ENCODE results near the gene PADI4. TPM values are rescaled to one million over a fixed set of nuclear protein-coding genes. Genes with fewer than 3 reads are reported as not detected.

Gene PADI4
- total and polyA plus RNA-seq, 2 of the 4 experiments (the other 2 are of a cell fraction): not detected

DNA sequence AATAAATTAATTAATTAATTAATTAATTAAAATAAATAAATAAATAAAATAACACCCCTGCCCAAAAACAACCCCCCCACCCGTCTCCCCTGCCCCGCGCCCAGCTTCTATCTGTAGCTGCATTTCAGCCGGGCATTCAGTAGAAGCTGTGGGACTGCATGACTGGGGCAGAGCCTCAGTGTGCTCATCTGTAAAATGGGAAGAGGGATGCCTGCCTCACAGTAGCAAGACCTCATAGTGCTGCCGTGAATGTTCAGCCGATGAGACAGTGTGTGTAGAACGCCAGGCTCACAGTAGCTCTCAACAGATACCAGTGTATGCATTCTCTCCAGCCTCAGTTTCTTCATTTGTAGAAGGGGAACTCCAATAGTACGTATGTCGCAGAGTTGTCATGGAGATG, 8.7 kb downstream of the PADI4 start:
- H3K36me3 ChIP-seq (ENCODE audit: control insufficient read depth, insufficient read depth, low read length): no peaks in the 10 kb centered on the region
- no peak overlapping the region for H3K4ac ChIP-seq (ENCODE audit: low read depth, low read length)
- H2AK5ac ChIP-seq (ENCODE audit: low read depth, low read length): no peak overlapping the region
- H3K9me3 ChIP-seq (ENCODE audit: control insufficient read depth, insufficient read depth, low read length): 0 out of 2 replicates have a peak, but pooled peaks cover 4% of the 10 kb centered on the region
- no CpG with 5 or more reads among the region's 9 CpGs for WGBS, 2 experiments (ENCODE audit: extremely low coverage in 2 of 2, insufficient read length in 1 of 2)
- no peak overlapping the region for H4K5ac ChIP-seq (ENCODE audit: low read depth, low read length)
- no peaks in the 10 kb centered on the region for H3K4me1 ChIP-seq (ENCODE audit: control insufficient read depth, insufficient read depth, low read length)
- ATAC-seq (ENCODE audit: low read depth) (no peak), DNase-seq (no peak)
- no peak overlapping the region for H2AFZ ChIP-seq (replicated peaks; ENCODE audit: low read length, poor library complexity)
- no peak overlapping the region for H2BK5ac ChIP-seq (ENCODE audit: low read depth, low read length, poor library complexity, severe bottlenecking)
- peaks cover 24% of the 10 kb centered on the region for H3K27me3 ChIP-seq (ENCODE audit: control insufficient read depth, insufficient read depth, low read length)
- H2AK9ac ChIP-seq (replicated peaks; ENCODE audit: low read depth, low read length, poor library complexity): no peak overlapping the region
- dilution Hi-C loops (cut with HindIII; ENCODE audit: low sequenced_read_pairs, unreplicated experiment) (no loop called here), intact Hi-C loops (cut with micrococcal nuclease) (no loop called here), in situ Hi-C loops (cut with MboI; ENCODE audit: low sequenced_read_pairs) (no loop called here)
- H4K20me1 ChIP-seq (ENCODE audit: insufficient read depth, low read length): no peaks in the 10 kb centered on the region
- no peak overlapping the region for H2BK120ac ChIP-seq (ENCODE audit: low read depth, low read length)
- H3K56ac ChIP-seq (ENCODE audit: extremely low read depth, insufficient read depth, low read length): no peak overlapping the region
- H3K9ac ChIP-seq (ENCODE audit: low read depth, low read length): no peak overlapping the region
- H4K8ac ChIP-seq (ENCODE audit: low read depth in 2 of 2, low read length in 2 of 2): no peak overlapping the region
- TF ChIP-seq NFE2L2 (IDR thresholded peaks at IDR 0.05; ENCODE audit: low read depth, low read length) (no peak), FOS (IDR thresholded peaks at IDR 0.05; ENCODE audit: low read depth, low read length) (no peak), CEBPB (IDR thresholded peaks at IDR 0.05; ENCODE audit: low read depth, low read length) (no peak), CHD1 (IDR thresholded peaks at IDR 0.05; ENCODE audit: low read depth, low read length) (no peak), MXI1 (IDR thresholded peaks at IDR 0.05; ENCODE audit: borderline replicate concordance, low read depth, low read length) (no peak), BHLHE40 (IDR thresholded peaks at IDR 0.05; ENCODE audit: low read depth, low read length) (no peak), RFX5 (IDR thresholded peaks at IDR 0.05; ENCODE audit: low read depth, low read length) (no peak), RAD21 (IDR thresholded peaks at IDR 0.05; ENCODE audit: low read length) (no peak), POLR2A (IDR thresholded peaks at IDR 0.05; ENCODE audit: low read depth, low read length) (no peak), SMC3 (IDR thresholded peaks at IDR 0.05; ENCODE audit: low read depth, low read length) (no peak), MAZ (IDR thresholded peaks at IDR 0.05; ENCODE audit: borderline replicate concordance, low read depth, low read length) (no peak), RCOR1 (IDR thresholded peaks at IDR 0.05; ENCODE audit: insufficient replicate concordance, low read length) (no peak), MAFK (IDR thresholded peaks at IDR 0.05; ENCODE audit: low read depth, low read length) (no peak)
- TF ChIP-seq, protein P1, sequence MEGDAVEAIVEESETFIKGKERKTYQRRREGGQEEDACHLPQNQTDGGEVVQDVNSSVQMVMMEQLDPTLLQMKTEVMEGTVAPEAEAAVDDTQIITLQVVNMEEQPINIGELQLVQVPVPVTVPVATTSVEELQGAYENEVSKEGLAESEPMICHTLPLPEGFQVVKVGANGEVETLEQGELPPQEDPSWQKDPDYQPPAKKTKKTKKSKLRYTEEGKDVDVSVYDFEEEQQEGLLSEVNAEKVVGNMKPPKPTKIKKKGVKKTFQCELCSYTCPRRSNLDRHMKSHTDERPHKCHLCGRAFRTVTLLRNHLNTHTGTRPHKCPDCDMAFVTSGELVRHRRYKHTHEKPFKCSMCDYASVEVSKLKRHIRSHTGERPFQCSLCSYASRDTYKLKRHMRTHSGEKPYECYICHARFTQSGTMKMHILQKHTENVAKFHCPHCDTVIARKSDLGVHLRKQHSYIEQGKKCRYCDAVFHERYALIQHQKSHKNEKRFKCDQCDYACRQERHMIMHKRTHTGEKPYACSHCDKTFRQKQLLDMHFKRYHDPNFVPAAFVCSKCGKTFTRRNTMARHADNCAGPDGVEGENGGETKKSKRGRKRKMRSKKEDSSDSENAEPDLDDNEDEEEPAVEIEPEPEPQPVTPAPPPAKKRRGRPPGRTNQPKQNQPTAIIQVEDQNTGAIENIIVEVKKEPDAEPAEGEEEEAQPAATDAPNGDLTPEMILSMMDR (conservative IDR thresholded peaks at IDR 0.05; ENCODE audit: low read depth, low read length): no peak
- TF ChIP-seq, protein P2, sequence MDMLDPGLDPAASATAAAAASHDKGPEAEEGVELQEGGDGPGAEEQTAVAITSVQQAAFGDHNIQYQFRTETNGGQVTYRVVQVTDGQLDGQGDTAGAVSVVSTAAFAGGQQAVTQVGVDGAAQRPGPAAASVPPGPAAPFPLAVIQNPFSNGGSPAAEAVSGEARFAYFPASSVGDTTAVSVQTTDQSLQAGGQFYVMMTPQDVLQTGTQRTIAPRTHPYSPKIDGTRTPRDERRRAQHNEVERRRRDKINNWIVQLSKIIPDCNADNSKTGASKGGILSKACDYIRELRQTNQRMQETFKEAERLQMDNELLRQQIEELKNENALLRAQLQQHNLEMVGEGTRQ (IDR thresholded peaks at IDR 0.05; ENCODE audit: low read depth, low read length): no peak
- TF ChIP-seq, protein P3, sequence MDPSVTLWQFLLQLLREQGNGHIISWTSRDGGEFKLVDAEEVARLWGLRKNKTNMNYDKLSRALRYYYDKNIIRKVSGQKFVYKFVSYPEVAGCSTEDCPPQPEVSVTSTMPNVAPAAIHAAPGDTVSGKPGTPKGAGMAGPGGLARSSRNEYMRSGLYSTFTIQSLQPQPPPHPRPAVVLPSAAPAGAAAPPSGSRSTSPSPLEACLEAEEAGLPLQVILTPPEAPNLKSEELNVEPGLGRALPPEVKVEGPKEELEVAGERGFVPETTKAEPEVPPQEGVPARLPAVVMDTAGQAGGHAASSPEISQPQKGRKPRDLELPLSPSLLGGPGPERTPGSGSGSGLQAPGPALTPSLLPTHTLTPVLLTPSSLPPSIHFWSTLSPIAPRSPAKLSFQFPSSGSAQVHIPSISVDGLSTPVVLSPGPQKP (IDR thresholded peaks at IDR 0.05; ENCODE audit: borderline replicate concordance, low read depth, low read length): no peak
- ChIA-PET POLR2A (ENCODE audit: unreplicated experiment) (no interaction called here), CTCF (no interaction called here)
- no peak overlapping the region for H2BK15ac ChIP-seq (ENCODE audit: low read depth, low read length)
- no peaks in the 10 kb centered on the region for H3K9me1 ChIP-seq (ENCODE audit: insufficient read depth, low read length)
- no peak overlapping the region for H2BK20ac ChIP-seq (ENCODE audit: low read depth, low read length)
- H3K79me1 ChIP-seq (ENCODE audit: low read depth in 1 of 2, low read length in 2 of 2): no peaks in the 10 kb centered on the region
- no peak overlapping the region for H3K14ac ChIP-seq (replicated peaks; ENCODE audit: low read depth, low read length)
- no peak overlapping the region for H3K27ac ChIP-seq (ENCODE audit: insufficient read depth, low read length)
- H3K18ac ChIP-seq (ENCODE audit: low read depth, low read length): no peak overlapping the region
- BruUV-seq (replicated peaks): no TSS peak
- H4K91ac ChIP-seq (ENCODE audit: insufficient read depth, low read depth, low read length): no peak overlapping the region
- no peak overlapping the region for H3K23ac ChIP-seq (ENCODE audit: low read depth, low read length)
- no peak overlapping the region for H3K4me2 ChIP-seq (ENCODE audit: low read depth, low read length)
- H3K4me3 ChIP-seq (ENCODE audit: insufficient read depth, low read depth, low read length): no peak overlapping the region

Measured in IMR-90 (cell line).